HG03108 (cell line): ENCODE data around the gene MSTO1.
A peak's percentile ranks its signal among the peaks of the same experiment; 100 is the strongest.
"Not testable (repeated sequence)": the region's sequence is repeated elsewhere in the genome, so short reads cannot be mapped to it uniquely, and the experiment has no call there.

Source experiments
- ATAC-seq: cut with Tn5 transposase; IDR thresholded peaks from one replicate; pipeline ENCODE4 v1.9.1; 2021; ENCODE audit warnings: moderate library complexity; ENCODE audit not compliant: unreplicated experiment

MSTO1 gene

GRCh38 chr1:155609515-155610256 lies at the start of gene MSTO1:
TSS of gene MSTO1 (plus strand) at chr1:155610218. CDS start at chr1:155610249, 31 bp downstream.
- peak; percentile 92 for ATAC-seq

- ATAC-seq: peak; percentile 22
Observed at GRCh38 chr1:155561779-155562580, 48.0 kb upstream of the MSTO1 start.

GRCh38 chr1:155562581-155563376 lies 47.2 kb upstream of the MSTO1 start, which contains the start of gene ASH1L:
TSS of gene ASH1L (minus strand) at chr1:155562803. CDS start at chr1:155521519, 41,284 bp downstream.
- ATAC-seq: peak; percentile 67

GRCh38 chr1:155563377-155564022 lies 46.5 kb upstream of the MSTO1 start:
- ATAC-seq: not testable (repeated sequence)

- no peak for ATAC-seq
Observed at GRCh38 chr1:155569988-155570592, 39.9 kb upstream of the MSTO1 start.

GRCh38 chr1:155570593-155570990 lies 39.4 kb upstream of the MSTO1 start:
- no peak for ATAC-seq

- no peak for ATAC-seq
Observed at GRCh38 chr1:155574077-155574476, 35.9 kb upstream of the MSTO1 start.

GRCh38 chr1:155575608-155576007 lies 34.4 kb upstream of the MSTO1 start:
- ATAC-seq: not testable (repeated sequence)

GRCh38 chr1:155583846-155584245 lies 26.2 kb upstream of the MSTO1 start:
- not testable (repeated sequence) for ATAC-seq

- ATAC-seq: not testable (repeated sequence)
Observed at GRCh38 chr1:155589282-155589681, 20.7 kb upstream of the MSTO1 start.

GRCh38 chr1:155590516-155591247 lies 19.3 kb upstream of the MSTO1 start:
- ATAC-seq: not testable (repeated sequence)

- no peak for ATAC-seq
Observed at GRCh38 chr1:155591770-155592169, 18.2 kb upstream of the MSTO1 start.

GRCh38 chr1:155595877-155596474 lies 14.0 kb upstream of the MSTO1 start:
- ATAC-seq: not testable (repeated sequence)

- ATAC-seq: no peak
Observed at GRCh38 chr1:155596864-155597263, 13.2 kb upstream of the MSTO1 start.

GRCh38 chr1:155598842-155599331 lies 11.1 kb upstream of the MSTO1 start:
- no peak for ATAC-seq

- not testable (repeated sequence) for ATAC-seq
Observed at GRCh38 chr1:155599828-155600572, 10.0 kb upstream of the MSTO1 start.

- no peak for ATAC-seq
Observed at GRCh38 chr1:155607708-155608107, 2.3 kb upstream of the MSTO1 start.

- no peak for ATAC-seq
Observed at GRCh38 chr1:155608888-155609225, 1.2 kb upstream of the MSTO1 start.
